Liver (tissue), 3 donors: ENCODE data around the gene CENPN.

Experiments used
- FOXA2 ChIP-seq: IDR thresholded peaks from 2 replicates; pipeline ENCODE4 v1.6.1; 2016; ENCODE audit warnings: antibody characterized with exemption
- RAD21 ChIP-seq, 2 donors: IDR thresholded peaks; 2 replicates each; pipeline ENCODE4 v1.6.1; 2016; ENCODE audit warnings: antibody characterized with exemption in 2 of 2, mild to moderate bottlenecking in 2 of 2
- SP1 ChIP-seq: IDR thresholded peaks from 2 replicates; pipeline ENCODE4 v1.6.1; 2018; ENCODE audit warnings: antibody characterized with exemption, mild to moderate bottlenecking
- TAF1 ChIP-seq: conservative IDR thresholded peaks from 2 replicates; pipeline ENCODE4 v1.6.1; 2016; ENCODE audit warnings: antibody characterized with exemption, mild to moderate bottlenecking
- TF ChIP-seq, protein P1 (sequence below): fragments of 150-350 bp; IDR thresholded peaks from 2 replicates; pipeline ENCODE4 v1.5.1; 2017; ENCODE audit warnings: improper control_type of control experiment, low read depth, low read length; ENCODE audit not compliant: missing input control
- TF ChIP-seq, protein P2 (sequence below): IDR thresholded peaks from 2 replicates; pipeline ENCODE4 v1.6.1; 2016; ENCODE audit warnings: antibody characterized with exemption
- TF ChIP-seq, protein P3 (sequence below): IDR thresholded peaks from 2 replicates; pipeline ENCODE4 v1.6.1; 2016; ENCODE audit warnings: antibody characterized with exemption, mild to moderate bottlenecking
- donor health status: healthy.
- donor health status: healthy.

DNA sequence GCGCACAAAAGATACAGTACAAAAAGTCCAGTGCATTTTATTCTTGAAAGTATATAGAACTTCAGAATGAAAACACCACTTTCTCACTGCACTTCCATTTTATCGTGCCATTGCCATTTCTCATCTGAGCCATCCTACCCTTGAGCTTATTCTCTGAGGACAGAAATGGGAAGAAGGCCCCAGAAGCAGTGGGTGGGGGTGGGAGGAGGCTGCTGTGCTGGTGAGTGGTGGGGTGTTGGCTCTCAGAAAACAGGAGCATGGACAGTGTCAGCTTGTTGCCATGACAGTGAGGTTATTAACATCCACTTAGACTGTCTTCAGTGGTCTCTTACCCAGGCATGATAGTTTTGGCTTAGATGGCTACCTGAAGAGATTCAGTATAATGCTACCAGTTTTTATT is 33.1 kb downstream of the CENPN start:
- TF ChIP-seq TAF1 (no peak), SP1 (no peak), RAD21 (IDR thresholded peaks at IDR 0.05) (no peak), FOXA2 (no peak)
- TF ChIP-seq, protein P1, sequence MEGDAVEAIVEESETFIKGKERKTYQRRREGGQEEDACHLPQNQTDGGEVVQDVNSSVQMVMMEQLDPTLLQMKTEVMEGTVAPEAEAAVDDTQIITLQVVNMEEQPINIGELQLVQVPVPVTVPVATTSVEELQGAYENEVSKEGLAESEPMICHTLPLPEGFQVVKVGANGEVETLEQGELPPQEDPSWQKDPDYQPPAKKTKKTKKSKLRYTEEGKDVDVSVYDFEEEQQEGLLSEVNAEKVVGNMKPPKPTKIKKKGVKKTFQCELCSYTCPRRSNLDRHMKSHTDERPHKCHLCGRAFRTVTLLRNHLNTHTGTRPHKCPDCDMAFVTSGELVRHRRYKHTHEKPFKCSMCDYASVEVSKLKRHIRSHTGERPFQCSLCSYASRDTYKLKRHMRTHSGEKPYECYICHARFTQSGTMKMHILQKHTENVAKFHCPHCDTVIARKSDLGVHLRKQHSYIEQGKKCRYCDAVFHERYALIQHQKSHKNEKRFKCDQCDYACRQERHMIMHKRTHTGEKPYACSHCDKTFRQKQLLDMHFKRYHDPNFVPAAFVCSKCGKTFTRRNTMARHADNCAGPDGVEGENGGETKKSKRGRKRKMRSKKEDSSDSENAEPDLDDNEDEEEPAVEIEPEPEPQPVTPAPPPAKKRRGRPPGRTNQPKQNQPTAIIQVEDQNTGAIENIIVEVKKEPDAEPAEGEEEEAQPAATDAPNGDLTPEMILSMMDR = no peak
- TF ChIP-seq, protein P2, sequence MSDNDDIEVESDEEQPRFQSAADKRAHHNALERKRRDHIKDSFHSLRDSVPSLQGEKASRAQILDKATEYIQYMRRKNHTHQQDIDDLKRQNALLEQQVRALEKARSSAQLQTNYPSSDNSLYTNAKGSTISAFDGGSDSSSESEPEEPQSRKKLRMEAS = no peak
- TF ChIP-seq, protein P3, sequence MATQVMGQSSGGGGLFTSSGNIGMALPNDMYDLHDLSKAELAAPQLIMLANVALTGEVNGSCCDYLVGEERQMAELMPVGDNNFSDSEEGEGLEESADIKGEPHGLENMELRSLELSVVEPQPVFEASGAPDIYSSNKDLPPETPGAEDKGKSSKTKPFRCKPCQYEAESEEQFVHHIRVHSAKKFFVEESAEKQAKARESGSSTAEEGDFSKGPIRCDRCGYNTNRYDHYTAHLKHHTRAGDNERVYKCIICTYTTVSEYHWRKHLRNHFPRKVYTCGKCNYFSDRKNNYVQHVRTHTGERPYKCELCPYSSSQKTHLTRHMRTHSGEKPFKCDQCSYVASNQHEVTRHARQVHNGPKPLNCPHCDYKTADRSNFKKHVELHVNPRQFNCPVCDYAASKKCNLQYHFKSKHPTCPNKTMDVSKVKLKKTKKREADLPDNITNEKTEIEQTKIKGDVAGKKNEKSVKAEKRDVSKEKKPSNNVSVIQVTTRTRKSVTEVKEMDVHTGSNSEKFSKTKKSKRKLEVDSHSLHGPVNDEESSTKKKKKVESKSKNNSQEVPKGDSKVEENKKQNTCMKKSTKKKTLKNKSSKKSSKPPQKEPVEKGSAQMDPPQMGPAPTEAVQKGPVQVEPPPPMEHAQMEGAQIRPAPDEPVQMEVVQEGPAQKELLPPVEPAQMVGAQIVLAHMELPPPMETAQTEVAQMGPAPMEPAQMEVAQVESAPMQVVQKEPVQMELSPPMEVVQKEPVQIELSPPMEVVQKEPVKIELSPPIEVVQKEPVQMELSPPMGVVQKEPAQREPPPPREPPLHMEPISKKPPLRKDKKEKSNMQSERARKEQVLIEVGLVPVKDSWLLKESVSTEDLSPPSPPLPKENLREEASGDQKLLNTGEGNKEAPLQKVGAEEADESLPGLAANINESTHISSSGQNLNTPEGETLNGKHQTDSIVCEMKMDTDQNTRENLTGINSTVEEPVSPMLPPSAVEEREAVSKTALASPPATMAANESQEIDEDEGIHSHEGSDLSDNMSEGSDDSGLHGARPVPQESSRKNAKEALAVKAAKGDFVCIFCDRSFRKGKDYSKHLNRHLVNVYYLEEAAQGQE = no peak
